Peyer's patch (tissue), 4 donors: ENCODE results near the gene PDCD1.

Experiments used
- CTCF ChIP-seq, 6 experiments: fragments of 450-650 bp in 4 of 6; fragments of 200-600 bp in 2 of 6; sonication (generic) in 1 of 6; IDR thresholded peaks; one replicate each; pipeline ENCODE4 v1.5.1; 2017 to 2019; ENCODE audit warnings: antibody characterized with exemption in 6 of 6, mild to moderate bottlenecking in 3 of 6, moderate library complexity in 1 of 6
- POLR2A ChIP-seq, 2 donors: fragments of 450-650 bp; IDR thresholded peaks; one replicate each; pipeline ENCODE4 v1.5.1; 2017; ENCODE audit warnings: antibody characterized with exemption in 2 of 2, mild to moderate bottlenecking in 2 of 2, moderate library complexity in 2 of 2

DNA sequence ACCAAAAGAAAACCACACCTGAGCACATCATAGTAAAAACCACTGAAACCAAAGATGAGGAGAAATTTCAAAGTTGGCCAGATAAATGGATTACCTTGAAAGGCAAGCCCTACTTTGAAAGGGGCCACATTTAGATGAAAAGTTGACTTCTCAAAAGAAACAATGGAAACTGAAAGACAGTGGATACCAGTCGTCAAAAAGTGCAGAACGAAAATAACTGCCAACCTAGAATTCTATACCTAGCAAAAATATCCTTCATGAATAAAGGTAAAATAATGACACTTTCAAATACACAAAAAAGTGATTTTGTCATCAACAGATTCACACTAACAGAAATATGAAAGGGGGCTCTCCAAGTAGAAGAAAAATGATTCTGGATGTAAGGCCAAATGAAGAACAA is 31.3 kb downstream of the PDCD1 start:
- TF ChIP-seq CTCF (IDR thresholded peaks at IDR 0.05) (no peak), POLR2A (IDR thresholded peaks at IDR 0.05) (no peak)
